NCI-H510A (cell line): ENCODE measurements around the gene PLEKHA7.
"Not testable (repeated sequence)": the region's sequence is repeated elsewhere in the genome, so short reads cannot be mapped to it uniquely, and the experiment has no call there.

Experiments used
- DNase-seq: peaks from one replicate; lab custom pipeline; 2025; lab: John Stamatoyannopoulos, UW

PLEKHA7 gene

GRCh38 chr11:17005646-17006045, 8.6 kb downstream of the PLEKHA7 start:
- DNase-seq = no peak

GRCh38 chr11:17004486-17005148, 9.6 kb downstream of the PLEKHA7 start:
- DNase-seq = no peak

- DNase-seq = no peak
Observed at GRCh38 chr11:17003426-17003825, 10.8 kb downstream of the PLEKHA7 start.

GRCh38 chr11:17002543-17002942, 11.7 kb downstream of the PLEKHA7 start:
- no peak for DNase-seq

GRCh38 chr11:17001806-17002205, 12.4 kb downstream of the PLEKHA7 start:
- DNase-seq = no peak

- DNase-seq = no peak
Observed at GRCh38 chr11:17000987-17001386, 13.2 kb downstream of the PLEKHA7 start.

- DNase-seq = not testable (repeated sequence)
Observed at GRCh38 chr11:17000253-17000652, 14.0 kb downstream of the PLEKHA7 start.

GRCh38 chr11:16999116-16999515, 15.1 kb downstream of the PLEKHA7 start:
- DNase-seq = no peak

GRCh38 chr11:16997624-16998023, 16.6 kb downstream of the PLEKHA7 start:
- no peak for DNase-seq

- DNase-seq = no peak
Observed at GRCh38 chr11:16993495-16993894, 20.7 kb downstream of the PLEKHA7 start.

GRCh38 chr11:16992846-16993245, 21.4 kb downstream of the PLEKHA7 start:
- no peak for DNase-seq

- DNase-seq = no peak
Observed at GRCh38 chr11:16989554-16989953, 24.7 kb downstream of the PLEKHA7 start.

GRCh38 chr11:16987205-16987568, 27.0 kb downstream of the PLEKHA7 start:
- no peak for DNase-seq

- no peak for DNase-seq
Observed at GRCh38 chr11:16986434-16987204, 27.6 kb downstream of the PLEKHA7 start.

GRCh38 chr11:16985297-16985696, 28.9 kb downstream of the PLEKHA7 start:
- DNase-seq = peak; percentile 36

GRCh38 chr11:16984229-16984628, 30.0 kb downstream of the PLEKHA7 start:
- no peak for DNase-seq

- no peak for DNase-seq
Observed at GRCh38 chr11:16982809-16983208, 31.4 kb downstream of the PLEKHA7 start.

- no peak for DNase-seq
Observed at GRCh38 chr11:16982256-16982671, 31.9 kb downstream of the PLEKHA7 start.

GRCh38 chr11:16981651-16982194, 32.5 kb downstream of the PLEKHA7 start:
- DNase-seq = no peak

GRCh38 chr11:16979703-16980622, 34.3 kb downstream of the PLEKHA7 start:
- DNase-seq = no peak

GRCh38 chr11:16977994-16978315, 36.3 kb downstream of the PLEKHA7 start:
- DNase-seq = no peak
